HG03439 (cell line): ENCODE results near the gene THBS2.
"Not testable (repeated sequence)": the region's sequence is repeated elsewhere in the genome, so short reads cannot be mapped to it uniquely, and the experiment has no call there.

Experiments used
- ATAC-seq: cut with Tn5 transposase; IDR thresholded peaks from one replicate; pipeline ENCODE4 v1.9.1; 2021; ENCODE audit warnings: mild to moderate bottlenecking, moderate library complexity; ENCODE audit not compliant: unreplicated experiment

THBS2 gene

DNA sequence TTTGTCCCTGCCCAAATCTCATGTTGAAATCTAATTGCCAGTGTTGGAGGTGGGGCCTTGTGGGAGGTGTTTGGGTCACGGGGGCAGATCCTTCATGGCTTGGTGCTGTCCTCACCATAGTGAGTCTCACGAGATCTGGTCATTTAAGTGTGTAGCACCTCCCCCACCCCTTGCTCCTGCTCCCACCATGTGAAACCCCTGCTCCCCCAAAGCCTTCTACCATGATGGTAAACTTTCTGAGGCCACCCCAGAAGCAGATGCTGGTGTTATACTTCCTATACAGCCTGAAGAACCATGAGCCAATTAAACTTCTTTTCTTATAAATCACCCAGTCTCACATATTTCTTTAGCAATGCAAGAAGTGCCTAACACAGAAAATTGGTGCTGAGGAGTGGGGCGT, 19.9 kb upstream of the THBS2 start:
- ATAC-seq, result no peak

DNA sequence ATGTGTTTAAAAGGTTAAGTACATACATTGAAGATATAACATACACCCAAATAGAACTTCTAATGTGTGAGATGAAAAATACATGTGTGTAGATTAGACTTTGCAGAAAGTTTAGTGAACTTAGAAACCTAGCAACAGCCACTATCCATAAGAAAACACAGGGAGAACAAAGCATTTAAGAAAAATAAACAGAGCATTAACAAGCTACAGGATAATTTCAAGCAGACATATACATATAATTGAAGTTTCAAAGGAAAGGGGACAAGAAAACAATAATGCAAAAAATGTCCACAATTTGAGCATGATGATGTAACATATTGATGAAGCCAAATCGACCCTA, 18.2 kb upstream of the THBS2 start:
- no peak for ATAC-seq

DNA sequence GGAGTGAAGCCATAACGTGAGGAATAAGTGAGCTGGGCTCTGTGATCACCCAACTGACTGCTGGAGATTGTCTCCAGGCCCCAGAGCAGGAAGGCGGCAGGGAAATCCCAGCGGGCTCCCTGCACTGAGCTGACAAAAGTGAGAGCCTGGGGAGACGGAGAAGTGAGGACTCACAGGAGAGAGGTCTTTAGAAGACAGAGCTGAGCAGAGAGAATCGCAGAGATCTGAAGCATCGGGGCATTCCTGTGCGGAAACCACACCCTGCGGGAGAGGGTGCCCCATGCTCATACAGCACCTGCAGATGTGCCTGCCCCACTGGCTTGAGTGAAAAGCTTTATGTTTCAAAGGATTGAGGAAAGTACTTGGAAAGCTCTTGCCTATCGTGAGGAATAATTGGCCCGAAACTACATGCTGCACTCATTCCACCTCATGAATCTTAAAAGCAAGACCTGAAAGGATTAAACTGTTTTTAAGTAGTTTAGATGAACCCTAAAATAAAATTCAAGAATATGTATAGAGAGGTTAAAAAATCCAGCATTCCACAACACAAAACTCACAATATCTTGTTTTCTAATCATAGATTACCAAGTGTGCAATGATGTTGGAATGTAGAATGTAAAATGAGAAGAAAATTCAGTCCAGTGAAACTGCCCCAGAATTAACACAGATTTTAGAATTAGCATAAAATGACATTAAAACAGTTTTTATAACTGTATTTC, 17.7 kb upstream of the THBS2 start:
- ATAC-seq, result no peak

DNA sequence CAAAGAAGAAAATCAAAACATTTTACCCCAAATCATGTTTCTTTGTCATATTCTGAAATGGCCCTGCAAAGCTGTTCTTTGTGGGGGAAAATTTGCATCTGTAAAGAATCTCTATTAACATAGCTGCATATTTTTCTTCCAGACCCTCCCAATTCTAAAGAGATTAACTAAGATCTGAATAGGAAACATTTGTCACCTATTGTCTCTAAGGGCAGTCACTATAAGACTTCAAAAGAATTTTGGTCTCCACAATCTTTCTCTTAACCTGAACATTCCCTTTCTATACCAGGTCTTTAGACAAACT, 16.4 kb upstream of the THBS2 start:
- ATAC-seq, result not testable (repeated sequence)

DNA sequence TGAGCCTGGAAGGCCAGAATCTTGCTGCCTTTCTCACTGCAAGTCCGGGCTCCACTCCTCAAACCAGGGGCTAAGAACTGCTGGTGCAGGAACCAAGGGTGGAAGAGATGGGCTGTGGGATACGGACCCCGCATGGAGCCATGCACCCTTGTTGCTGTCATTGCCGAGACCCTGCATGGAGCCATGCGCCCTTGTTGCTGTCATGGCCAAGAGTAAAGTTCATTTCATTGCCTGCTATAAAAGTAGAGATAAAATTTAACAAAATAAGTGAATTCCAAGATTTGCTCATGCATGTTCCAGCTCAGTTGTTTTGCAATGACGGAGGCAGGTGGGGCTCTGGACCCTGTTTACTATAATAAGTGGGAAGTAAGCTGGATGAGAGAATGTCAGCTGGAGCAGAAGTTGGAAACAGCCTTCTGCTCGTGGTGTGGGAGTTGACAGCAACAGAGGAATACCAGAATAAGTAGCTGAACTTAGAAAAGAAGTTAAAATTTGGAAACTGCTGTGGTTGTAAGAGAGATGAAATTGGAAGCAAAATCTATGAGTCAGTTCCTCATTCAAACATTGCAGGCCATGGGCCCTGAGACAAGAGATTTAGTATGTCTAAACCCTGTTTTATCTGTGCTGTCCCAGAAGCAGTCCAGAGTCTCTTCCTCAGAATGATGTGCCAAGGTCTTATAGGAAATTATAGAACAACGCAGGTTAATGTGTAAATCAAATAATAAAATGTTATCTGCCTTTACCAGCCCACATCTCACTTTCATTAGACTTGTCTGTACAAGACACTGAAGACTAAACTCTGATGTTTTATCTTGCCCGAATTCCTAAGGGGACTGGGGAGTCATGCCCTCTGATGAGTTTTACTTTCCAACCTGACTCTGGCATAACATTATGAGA, 15.8 kb upstream of the THBS2 start:
- ATAC-seq, result no peak

DNA sequence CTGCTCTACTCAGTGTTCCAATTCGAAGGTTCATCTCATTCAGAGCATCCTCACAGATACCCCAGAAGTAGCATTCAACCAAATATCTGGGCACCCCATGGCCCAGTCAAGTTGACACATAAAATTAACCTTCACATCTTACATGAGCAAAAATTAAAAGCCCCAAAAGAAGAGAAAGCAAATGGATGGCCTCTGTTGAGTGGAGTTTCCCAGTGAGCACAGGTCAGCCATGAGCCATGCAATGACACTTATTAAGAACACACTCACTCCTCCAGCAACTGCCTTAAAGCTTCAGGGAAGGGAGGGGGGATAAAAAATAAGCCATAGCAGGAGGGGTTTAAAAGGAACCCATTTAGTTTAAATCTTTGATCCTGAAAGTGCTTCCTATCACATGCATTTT, 14.6 kb upstream of the THBS2 start:
- no peak for ATAC-seq

DNA sequence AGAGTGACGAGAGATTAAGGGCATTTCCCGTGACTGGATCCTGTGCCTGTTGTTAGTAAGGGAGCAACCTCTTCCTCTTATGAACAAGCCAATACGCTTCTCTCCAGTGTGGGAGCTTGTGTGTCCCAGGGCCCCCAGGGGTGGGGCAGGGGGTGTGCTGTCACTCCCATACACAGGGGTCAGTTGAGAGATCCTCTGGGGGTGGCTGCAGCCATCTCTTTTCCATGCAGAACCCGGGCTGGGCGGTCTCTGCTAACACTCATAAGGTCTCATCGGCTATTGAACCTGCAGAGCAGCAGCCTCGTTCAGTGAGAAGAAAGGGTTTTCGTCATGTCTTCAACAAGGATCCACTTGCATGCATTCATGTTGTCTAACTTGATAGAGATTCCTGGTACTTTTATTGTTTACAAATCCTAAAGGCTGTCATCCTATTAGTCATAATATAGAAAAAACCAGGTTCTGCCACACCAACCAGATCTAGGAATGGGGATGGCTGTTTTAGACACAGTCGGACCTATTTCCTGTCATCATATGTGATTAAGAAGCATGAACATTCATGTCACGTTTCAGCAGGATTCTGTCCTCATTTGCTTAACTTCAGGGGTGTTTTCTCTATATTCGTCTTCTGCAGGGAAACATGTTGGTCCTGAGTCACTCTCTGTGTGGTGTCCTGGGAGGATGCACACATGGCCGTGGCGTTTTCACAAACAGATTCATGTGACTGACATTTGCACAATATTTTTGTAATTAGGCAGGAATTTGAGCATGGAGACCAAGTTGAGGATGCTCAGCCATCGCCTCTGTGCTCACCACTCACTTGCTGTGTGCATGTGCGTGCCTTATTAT, 13.3 kb upstream of the THBS2 start:
- ATAC-seq, result no peak

DNA sequence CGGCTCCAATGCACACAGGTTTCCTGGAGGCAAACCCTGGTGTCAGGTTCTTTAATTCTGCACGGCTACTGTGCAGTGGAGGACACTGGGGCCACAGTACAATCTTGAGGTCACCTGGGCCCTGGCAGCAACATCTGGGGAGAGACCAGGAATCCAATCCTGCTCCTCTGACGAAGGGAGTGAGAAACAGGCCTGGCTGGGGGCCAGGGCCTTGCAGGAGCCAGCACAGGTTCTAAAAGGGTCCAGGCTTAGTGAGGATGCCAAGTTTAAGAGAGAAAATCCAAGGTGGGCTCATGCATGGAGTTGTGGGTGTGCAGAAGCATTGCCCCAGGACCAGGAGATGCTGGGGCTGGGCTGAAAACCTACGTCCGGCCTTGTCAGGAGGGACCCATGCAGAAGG, 12.6 kb upstream of the THBS2 start:
- ATAC-seq, result no peak

DNA sequence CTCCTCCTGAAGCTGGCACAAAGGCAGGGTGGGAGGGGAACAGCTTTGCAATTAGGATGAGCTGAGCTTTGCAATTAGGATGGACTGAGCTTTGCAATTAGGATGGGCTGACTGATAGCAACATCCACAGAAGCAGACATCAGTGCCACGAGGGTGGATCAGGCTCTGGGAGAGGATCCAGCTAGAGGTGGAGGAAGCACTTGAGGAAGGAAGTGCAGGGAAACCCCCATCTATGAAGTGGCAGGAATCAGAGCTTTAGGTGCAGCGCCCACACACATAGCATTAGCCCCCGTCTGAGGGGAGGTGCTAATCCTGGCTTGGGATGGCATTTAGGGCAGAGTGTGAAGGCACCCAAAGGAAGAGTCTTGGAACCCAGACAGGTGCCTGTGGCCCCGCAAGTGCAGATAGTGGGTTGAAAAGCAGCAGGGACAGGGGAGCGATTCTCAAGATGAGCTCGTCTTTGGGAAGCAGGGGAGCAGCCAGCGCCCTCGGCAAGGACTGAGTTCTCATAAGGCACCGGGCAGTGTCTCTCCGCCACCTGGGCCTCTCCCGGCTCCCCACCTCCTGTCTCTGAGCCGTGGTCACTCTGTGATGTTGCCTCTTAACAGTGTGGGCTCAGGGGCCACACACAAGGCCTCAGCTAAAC, 12.0 kb upstream of the THBS2 start:
- ATAC-seq, result no peak

DNA sequence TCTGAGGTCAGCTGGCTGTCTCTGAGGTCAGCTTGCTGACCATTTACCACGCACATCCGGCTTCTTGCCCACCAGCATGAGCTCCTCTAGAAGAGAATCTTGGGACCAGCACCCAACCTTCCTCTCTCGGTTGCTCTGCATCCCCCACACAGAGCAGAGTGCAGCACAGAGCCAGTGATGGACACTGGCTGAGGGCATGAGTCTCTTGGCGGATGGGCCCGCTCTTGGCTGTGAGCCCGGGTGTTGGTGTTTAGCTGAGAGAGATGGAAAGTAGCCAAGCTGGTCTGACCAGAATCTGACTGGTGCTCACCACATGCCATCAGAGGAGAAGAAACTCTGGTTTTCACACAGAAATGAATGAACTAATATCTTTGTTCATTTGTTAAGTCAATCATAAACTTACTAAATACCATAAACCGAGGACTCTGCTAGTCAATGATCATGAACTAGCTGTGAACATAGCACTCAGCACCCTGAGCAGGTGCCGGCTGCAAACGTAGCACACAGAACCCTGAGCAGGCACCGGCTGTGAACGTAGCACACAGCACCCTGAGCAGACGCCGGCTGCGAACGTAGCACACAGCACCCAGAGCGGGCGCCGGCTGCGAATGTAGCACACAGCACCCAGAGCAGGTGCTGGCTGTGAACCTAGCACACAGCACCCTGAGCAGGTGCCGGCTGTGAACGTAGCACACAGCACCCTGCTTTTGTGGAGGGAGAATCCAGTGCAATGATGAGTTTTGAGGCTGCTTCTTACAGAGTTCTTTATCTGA, 10.4 kb upstream of the THBS2 start:
- no peak for ATAC-seq

DNA sequence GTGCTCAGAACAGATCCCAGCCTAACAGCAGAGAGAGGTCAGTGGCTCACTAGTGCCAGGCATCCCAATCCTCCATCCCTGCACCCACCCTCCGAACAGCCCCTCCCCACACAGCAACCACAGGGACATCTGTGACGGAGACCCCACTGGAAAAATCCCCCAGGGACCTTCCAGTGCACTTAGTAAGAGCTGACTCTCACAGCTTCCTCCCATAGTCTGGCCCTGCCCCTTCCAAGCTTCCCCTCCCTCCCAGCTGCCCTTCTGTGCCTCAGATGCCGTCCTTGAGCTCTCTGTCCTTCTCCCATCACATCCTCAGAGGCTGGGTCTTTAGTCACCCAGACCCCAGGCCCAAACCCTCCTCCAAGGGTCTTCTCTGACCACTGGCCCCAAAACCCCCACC, 9.7 kb upstream of the THBS2 start:
- no peak for ATAC-seq

DNA sequence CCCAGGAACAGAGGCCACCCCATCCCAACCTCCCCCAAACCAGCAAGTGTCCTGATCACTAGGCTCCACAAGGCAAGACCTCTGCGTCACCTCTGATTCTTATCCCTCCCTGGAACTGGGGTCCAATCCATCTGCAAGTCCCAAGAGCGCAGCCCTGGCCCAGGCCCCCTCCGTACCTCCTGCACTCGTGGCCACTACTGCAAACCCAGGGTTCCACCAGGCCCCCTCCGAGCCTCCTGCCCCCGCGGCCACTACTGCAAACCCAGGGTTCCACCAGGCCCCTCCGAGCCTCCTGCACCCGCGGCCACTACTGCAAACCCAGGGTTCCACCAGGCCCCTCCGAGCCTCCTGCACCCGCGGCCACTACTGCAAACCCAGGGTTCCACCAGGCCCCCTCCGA, 9.0 kb upstream of the THBS2 start:
- ATAC-seq, result not testable (repeated sequence)

DNA sequence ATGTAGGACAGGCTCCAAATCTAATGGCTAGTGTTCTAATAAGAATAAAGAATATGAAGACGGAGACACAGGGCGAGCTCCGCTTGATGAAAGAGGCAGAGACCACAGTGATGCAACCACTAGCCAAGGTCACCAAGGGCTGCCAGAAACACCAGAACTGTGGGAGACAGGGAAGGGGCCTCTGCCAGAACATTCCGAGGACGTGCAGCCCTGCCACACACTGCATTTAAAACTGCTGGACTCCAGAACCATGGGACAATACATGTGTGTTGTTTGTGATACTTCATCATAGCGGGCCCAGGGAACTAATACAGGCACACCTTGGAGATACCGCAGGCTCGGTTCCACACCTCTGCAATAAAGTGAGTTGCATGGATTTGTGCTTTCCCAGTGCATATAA, 2.9 kb upstream of the THBS2 start:
- ATAC-seq, result no peak

DNA sequence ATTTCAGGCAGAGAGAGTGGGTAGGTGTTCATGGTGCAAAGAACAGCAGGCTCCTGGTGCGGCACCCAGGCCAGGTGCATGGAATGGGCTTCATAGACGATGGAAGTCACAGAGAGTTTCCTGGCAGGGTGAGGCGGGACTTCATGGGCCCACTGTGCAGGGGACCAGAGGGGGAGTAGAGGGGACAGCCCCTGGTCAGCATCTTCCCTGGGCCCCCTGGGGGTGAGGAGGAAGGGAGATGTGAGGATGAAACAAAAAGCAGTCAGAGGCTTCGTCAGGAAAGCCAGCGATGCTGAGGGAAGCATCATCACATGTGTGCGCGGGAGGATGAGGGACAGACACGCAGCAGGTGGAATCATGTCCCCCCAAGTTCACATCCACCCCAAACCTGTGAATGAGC, 2.4 kb upstream of the THBS2 start:
- no peak for ATAC-seq

DNA sequence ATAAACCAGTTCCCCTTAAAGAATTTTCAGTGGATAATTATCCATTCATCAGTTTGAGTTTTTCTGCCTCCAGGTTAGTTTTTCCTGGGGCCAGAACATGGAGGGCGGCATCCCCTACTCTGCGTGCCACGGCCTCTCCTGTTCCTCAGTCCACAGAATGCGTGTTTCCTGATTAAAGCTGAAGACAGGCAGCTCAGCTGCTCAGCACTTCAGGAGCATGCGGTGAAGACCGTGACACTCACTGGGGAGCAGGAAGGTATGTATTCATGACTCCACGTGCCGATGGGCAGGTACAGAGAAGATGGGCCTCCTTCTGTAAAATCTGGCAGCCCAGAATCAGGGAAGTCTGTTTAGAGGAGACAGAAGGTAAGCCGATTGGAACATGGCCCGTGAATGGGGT, 2.0 kb upstream of the THBS2 start:
- no peak for ATAC-seq

DNA sequence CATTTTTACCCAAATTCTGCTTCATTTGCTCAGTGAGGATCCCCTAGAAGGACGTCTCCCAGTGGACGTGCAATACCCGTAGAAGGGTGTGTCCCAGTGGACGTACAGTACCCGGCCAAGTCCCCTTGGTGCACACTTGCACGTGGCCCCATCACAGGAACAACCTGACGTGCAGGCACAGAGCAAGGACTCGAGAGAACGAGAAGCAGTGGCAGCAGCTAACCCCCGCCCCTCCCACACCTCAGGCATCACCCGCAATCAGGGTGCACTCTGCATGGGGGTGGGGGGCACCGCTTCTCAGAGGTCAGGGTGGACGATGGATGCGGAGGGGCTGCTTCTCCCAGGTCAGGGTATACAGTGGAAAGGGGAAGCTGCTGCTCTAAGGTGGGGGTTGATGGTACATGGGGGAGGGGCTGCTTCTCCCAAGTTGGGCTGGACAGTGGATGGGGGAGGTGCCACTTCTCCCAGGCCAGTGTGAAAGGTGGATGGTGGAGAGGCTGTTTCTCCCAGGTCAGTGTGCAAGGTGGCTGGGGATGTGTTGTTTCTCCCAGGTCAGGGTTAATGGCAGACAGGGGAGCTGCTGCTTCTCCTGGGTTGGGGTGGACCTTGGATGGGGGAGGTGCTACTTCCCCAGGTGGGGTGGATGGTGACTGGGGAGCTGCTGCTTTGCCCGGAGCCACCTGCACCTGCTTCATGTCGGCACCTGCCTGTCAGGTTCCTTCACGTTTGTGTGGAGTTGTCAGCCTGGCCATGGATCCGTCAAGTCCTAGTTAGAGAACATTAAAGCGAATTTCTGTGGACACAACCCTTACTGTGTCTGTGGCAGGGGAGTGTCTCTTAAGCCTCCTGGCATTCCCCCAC, 1.0 kb upstream of the THBS2 start:
- ATAC-seq, result no peak

DNA sequence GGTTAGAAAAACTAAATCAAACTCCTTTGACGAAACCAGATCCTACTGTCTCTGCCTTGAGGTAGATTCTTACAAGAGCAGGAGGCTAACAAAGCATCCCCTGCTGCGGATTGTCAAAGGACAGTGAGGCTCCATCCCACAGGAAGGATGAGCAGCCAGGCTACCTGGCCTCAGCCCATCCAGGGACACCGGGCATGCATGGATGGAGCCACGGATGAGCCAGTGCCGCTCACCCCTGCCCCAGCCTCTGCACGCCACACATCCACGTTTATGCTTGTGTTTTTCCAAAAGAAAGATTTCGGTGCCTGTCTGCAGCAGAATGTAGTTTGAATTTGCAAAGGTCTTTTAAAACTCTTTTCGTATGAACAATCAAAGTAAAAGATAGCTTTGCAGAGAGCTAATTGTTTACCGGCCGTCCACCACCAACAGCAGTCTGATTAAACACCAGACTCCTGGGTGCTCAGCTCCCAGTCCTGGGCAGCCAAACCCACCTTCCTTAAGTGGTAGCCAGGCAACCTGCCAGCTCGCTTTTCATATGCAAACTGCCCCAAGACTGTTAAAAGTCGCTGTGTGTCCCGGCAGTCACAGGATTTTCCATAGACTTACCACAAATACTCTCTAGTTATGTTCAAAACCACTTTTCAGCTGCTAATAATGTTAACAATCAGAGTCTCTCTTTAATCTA, 999 bp downstream of the THBS2 start:
- no peak for ATAC-seq

DNA sequence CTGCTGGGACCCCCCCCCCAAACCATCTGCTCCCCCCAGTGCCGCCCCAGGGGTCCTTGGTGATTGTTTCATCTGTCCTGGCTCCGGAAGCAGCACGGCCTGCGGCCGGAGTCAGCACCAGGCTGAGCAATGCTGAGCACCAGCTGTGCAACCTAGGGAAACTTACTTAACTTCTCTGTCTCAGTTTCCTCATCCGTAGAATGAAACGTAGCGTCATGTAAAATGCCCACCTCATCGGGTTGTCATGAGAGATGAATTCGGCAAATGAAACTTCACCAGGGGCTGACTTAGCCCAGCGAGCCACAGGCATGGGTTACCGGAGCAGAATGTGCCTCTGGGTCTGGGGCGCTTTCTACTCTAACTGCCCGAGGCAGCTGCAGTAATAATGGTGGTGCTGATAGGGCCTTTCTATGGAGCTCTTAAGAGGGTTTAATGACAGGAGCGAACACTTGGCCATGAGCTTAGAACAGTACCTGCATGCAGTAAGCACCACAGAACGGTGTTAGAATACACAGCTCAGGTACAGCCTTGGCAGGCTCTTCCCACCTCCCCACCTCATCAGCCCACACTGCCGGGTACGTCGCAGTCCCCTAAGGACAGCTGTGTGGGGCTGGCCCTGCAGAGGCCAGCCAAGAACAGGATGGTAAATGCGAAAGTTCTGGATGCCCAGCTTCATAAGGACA, 1.7 kb downstream of the THBS2 start:
- no peak for ATAC-seq
